Activated CD4-positive, alpha-beta T cell treated with anti-CD3 and anti-CD28 coated beads, Interleukin-10, Interleukin-2, amounts not matched to agents 100 ng/mL and 50 ng/mL, durations not matched to agents 16 hours and 8 hours (primary cell): Measurements from ENCODE around the gene ARHGEF37.
A peak's percentile ranks its signal among the peaks of the same experiment; 100 is the strongest.
"Not testable (repeated sequence)": the region's sequence is repeated elsewhere in the genome, so short reads cannot be mapped to it uniquely, and the experiment has no call there.

Source experiments
- DNase-seq: peaks from one replicate; pipeline ENCODE4 v3.0.0-alpha.2; 2020

Gene ARHGEF37

GRCh38 chr5:149649730-149650129, 68.4 kb downstream of the ARHGEF37 start:
- DNase-seq: not testable (repeated sequence)

- peak; percentile 15 for DNase-seq
Measured at GRCh38 chr5:149651686-149652085, 70.4 kb downstream of the ARHGEF37 start.

GRCh38 chr5:149652697-149653096, 71.4 kb downstream of the ARHGEF37 start:
- no peak for DNase-seq

- DNase-seq: no peak
Measured at GRCh38 chr5:149654231-149654630, 72.9 kb downstream of the ARHGEF37 start.

- DNase-seq: no peak
Measured at GRCh38 chr5:149654883-149655505, 73.7 kb downstream of the ARHGEF37 start.

GRCh38 chr5:149656576-149657182, 75.4 kb downstream of the ARHGEF37 start:
- peak; percentile 38 for DNase-seq

GRCh38 chr5:149657324-149657723, 76.0 kb downstream of the ARHGEF37 start:
- DNase-seq: no peak

- DNase-seq: no peak
Measured at GRCh38 chr5:149658299-149658698, 77.0 kb downstream of the ARHGEF37 start.

GRCh38 chr5:149664083-149664482, 82.8 kb downstream of the ARHGEF37 start:
- DNase-seq: no peak

- no peak for DNase-seq
Measured at GRCh38 chr5:149664666-149665415, 83.5 kb downstream of the ARHGEF37 start.

- no peak for DNase-seq
Measured at GRCh38 chr5:149665416-149666175, 84.3 kb downstream of the ARHGEF37 start.

GRCh38 chr5:149666212-149666852, 85.0 kb downstream of the ARHGEF37 start:
- no peak for DNase-seq

GRCh38 chr5:149667084-149667828, 86.0 kb downstream of the ARHGEF37 start:
- peak; percentile 46 for DNase-seq

GRCh38 chr5:149667829-149668330, 86.6 kb downstream of the ARHGEF37 start:
- no peak for DNase-seq

GRCh38 chr5:149669273-149669672, 88.0 kb downstream of the ARHGEF37 start:
- not testable (repeated sequence) for DNase-seq

GRCh38 chr5:149671544-149671943, 90.2 kb downstream of the ARHGEF37 start:
- no peak for DNase-seq

- no peak for DNase-seq
Measured at GRCh38 chr5:149672701-149673476, 91.6 kb downstream of the ARHGEF37 start.

- no peak for DNase-seq
Measured at GRCh38 chr5:149674686-149675085, 93.4 kb downstream of the ARHGEF37 start.

- no peak for DNase-seq
Measured at GRCh38 chr5:149675610-149676201, 94.4 kb downstream of the ARHGEF37 start.

GRCh38 chr5:149677731-149678130, 96.4 kb downstream of the ARHGEF37 start:
- DNase-seq: no peak
